Mucosa of stomach (tissue), 1 donor: Measurements from ENCODE around the gene SEMA3D.

Source experiments
- H3K27me3 ChIP-seq: one replicate; pipeline ENCODE4 v1.7.0; 2013; ENCODE audit warnings: mild to moderate bottlenecking, low read length; ENCODE audit not compliant: control insufficient read depth, insufficient read depth
- H3K36me3 ChIP-seq: one replicate; pipeline ENCODE4 v1.7.0; 2013; ENCODE audit warnings: low read length; ENCODE audit not compliant: control insufficient read depth, insufficient read depth
- H3K4me1 ChIP-seq: one replicate; pipeline ENCODE4 v1.7.0; 2013; ENCODE audit warnings: mild to moderate bottlenecking, low read length; ENCODE audit not compliant: control insufficient read depth, insufficient read depth
- H3K4me3 ChIP-seq: one replicate; pipeline ENCODE4 v1.7.0; 2013; ENCODE audit warnings: low read length
- H3K9ac ChIP-seq: one replicate; pipeline ENCODE4 v1.7.0; 2013; ENCODE audit warnings: mild to moderate bottlenecking, low read length, moderate library complexity
- H3K9me3 ChIP-seq: one replicate; pipeline ENCODE4 v1.7.0; 2013; ENCODE audit warnings: mild to moderate bottlenecking, low read length, moderate library complexity; ENCODE audit not compliant: control insufficient read depth
- donor health status: Pancreatic carcinoma.

SEMA3D gene

GRCh38 chr7:84949067-84949466, 237.8 kb downstream of the SEMA3D start:
- H3K27me3 ChIP-seq, result no peaks in the 10 kb centered on the region
- H3K9me3 ChIP-seq, result no peaks in the 10 kb centered on the region
- no peak overlapping the region for H3K4me3 ChIP-seq
- no peaks in the 10 kb centered on the region for H3K36me3 ChIP-seq
- H3K4me1 ChIP-seq, result no peaks in the 10 kb centered on the region
- H3K9ac ChIP-seq, result no peak overlapping the region

GRCh38 chr7:84948634-84949033, 238.2 kb downstream of the SEMA3D start:
- H3K4me1 ChIP-seq, result no peaks in the 10 kb centered on the region
- no peaks in the 10 kb centered on the region for H3K36me3 ChIP-seq
- H3K9ac ChIP-seq, result no peak overlapping the region
- no peak overlapping the region for H3K4me3 ChIP-seq
- H3K27me3 ChIP-seq, result no peaks in the 10 kb centered on the region
- no peaks in the 10 kb centered on the region for H3K9me3 ChIP-seq

- no peak overlapping the region for H3K9ac ChIP-seq
- no peaks in the 10 kb centered on the region for H3K27me3 ChIP-seq
- no peaks in the 10 kb centered on the region for H3K36me3 ChIP-seq
- H3K4me3 ChIP-seq, result no peak overlapping the region
- H3K4me1 ChIP-seq, result no peaks in the 10 kb centered on the region
- no peaks in the 10 kb centered on the region for H3K9me3 ChIP-seq
These were observed 240.3 kb downstream of the SEMA3D start for GRCh38 chr7:84946549-84946948.
